Effector CD4-positive, alpha-beta T cell (primary cell): Measurements from ENCODE around the gene C16orf90.
A peak's percentile ranks its signal among the peaks of the same experiment; 100 is the strongest.

Experiments
- DNase-seq: peaks from one replicate; pipeline ENCODE4 v3.0.0-alpha.2; 2020

C16orf90 gene

DNA sequence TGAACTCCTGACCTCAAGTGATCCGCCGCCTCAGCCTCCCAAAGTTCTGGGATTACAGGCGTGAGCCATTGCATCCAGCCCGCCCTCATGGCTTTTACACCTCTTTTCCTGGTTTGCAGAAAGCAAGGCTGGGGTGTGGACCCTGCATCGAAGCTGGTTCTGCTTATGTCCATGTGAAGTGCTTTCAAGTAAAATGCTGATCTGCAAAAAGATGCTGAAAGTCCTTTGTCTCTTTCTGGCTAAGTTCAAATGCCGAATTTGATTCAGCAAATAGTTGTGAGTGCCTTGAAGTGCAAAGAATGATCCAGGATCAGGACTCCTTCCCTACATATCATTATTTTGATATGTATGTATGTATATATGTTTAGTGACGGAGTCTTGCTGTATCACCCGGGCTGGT lies 34.7 kb downstream of the C16orf90 start:
- no peak for DNase-seq

DNA sequence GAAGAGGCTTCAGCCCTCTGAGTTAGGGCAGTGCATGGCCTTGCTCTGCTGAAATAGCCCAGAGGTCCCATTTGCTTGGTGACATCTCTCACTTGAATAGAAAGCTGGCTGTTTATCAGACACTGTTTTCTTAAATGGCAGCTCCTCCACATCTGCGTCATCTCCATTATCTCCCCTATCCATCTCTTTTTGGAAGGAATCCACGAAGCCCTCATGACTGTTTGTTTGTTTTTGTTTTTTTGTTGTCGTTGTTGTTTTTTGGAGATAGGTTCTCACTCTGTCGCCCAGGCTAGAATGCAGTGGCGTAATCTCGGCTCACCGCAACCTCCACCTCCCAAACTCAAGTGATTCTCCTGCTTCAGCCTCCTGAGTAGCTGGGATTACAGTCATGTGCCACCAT lies 35.2 kb downstream of the C16orf90 start:
- DNase-seq: no peak

DNA sequence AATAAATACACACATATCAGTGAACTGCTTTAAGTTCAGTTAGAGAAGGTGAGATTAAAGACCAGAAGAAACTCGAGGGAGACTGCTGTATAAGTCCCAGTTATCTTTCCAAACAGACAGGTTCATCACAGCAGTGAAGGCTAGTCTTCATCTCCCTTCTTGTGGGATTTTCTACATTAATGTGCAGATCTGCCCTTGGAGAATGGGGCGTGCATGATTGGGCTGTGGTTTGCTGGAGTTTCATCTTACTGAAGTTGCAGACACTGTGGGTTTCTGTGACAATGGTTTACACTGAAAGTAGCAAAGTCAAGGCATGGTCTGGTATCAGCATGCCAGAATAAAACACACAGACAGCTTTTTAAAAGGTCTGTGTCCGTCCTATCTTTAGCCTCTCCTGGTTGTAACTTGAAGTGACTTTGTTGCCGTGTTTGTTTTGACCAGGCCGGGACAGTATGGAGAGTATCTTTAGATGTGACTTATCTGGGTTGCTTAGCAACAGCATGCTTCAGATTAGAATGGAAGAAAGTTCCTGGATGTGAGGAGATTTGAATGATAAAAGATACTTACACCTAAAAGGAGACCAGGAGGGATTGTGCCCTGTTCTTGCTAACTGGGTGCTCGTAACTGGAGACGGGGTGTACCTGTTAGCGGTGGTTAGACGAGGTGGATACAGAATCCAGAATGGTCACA lies 35.7 kb downstream of the C16orf90 start:
- no peak for DNase-seq

DNA sequence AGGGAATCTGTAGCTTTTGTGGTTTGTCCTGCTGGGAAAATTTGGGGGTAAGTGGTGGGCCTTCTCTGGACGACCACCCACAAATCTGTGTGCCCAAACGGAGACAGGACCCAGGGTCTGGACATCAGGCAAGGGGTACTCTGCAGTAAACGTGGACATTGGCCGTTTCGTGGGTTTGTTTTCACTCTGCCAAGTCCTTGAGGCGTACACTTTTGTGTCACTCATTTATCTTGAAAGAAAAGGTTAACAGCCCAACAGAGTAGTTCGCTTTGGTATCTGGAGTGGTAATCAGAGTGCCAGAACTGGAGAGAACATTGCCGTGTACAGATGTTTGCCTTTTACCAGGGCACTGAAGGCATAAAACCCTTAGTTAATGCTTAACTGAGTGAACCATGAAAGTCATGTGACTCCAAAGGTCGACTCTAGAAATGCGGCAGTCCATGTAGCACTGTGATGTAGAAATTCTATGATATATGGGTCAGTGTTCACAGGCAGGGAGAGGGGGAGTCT lies 36.4 kb downstream of the C16orf90 start:
- DNase-seq: no peak

DNA sequence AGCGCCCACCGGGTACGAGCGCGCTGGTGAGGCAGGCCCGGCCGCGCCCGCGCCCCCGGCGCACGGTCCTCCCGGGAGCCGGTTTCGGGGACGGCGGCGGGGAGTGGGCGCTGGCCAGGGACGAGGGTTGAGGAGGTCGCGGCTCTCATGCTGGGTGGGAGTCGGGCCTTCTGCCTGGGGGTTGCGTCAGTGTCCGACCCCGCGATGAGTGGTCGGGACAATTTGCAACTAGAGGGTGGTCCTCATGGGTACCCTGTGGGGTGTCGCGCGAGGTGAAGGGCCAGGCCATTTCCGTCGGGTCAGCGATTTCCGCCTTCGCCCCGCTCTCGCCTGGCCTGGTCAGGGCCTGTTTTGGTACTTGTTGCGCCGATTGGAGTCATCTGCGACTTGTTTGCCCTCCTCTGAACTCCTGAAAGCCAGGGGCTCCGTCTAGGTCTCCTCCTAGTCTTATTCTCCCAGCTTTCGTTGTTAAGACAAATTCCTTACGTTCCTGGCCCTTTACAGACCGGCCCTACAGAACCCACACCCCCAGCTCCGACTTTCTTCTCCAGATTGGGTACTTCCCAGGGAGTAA lies 36.9 kb downstream of the C16orf90 start:
- no peak for DNase-seq

DNA sequence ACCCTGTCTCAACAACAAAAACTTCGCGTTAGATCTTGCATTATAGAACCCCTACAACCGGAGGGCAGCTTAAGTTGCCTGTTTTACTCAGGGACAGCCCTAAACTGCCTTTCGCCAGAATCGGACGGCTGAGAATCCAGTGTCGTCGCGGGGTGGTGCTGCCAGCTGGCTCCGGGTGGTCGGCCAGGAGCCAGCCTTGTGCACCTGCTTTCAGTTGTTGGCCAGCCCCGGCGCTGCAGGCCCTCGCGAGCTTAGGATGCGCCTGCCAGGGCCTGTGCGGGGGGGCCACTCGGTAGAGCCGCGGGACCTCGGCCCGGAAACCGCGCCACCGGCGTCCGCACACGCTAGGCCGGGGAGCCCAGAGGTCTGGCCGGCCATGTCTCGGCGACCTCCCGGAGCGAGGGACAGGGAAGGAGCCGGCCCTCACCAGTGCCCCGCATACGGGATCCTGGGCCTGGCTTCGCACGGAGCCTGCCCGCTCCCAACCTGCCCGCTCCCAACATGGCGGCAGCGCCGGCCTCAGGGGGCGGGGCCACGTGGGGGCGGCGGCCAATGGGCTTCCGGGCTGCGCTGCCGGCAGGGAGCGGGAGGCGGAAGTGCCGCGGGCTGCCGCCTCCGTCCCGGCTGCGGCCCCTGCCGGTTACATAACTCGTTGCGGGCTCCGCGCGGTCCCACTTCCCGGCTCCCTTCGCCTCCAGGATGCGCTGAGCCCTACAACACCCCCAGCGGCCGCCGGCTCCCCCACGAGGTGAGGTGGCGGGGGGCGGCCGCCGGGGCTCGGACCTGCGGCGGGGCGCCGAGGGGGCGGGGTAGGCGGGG lies 37.6 kb downstream of the C16orf90 start:
- peak; percentile 83 for DNase-seq

DNA sequence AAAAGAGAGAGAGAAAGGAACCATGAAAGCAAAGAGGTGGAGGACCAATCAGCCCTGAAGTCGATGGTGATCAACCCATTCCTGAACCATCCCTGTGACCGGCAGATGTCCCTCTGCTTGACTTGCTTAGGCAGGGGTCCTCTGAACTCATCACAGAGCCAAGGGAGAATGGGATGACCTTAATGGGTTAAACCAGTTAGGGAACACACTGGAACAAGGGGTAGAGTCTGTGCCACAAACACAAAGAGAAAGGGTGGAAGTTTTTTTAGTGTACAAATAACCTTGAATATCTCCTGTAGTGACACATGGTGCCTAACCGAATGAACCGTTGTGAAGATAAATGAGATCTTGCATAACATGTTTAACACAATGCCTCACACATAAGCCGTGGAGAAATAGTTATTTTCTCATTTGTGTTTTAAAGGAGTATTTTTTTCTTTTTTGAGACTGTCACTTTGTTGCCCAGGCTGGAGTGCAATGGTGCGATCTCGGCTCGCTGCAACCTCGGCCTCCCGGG lies 40.6 kb downstream of the C16orf90 start:
- no peak for DNase-seq

DNA sequence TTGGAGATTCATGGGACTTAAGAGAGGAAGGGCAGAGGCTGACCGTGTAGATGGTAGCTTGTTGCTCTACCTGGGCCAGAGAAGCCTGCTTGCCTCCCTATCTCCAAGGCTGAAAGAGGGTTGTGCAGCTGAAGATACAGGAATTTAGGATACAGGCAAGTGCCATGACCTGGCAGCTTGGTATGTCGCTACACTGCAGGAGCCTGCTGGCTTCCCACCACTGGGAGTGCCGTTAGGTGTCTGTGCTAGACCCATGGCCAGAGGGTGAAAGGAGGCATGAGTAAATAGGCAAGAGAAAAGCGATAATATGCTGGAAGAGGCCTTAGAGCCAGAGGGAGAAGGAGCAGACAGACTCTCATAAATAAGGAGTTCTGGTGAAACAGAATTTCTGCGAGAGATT lies 41.2 kb downstream of the C16orf90 start:
- no peak for DNase-seq

DNA sequence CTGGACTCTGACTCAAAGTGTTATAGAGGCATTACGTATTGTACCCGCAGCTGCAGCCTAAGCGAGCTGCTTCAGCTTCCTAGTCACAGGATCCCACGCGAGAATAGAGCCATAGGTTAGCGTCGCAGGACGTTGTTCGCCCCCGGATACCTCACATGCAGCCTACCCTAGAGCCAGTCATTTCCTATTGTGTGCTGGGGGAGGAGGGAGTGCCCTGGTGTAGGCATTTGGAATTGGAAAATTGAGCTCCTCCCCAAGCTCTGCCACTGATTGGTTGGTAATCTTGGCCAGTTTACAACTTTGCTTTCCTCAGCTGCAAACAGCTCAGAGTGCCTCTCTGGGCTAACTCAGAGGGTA lies 51.3 kb downstream of the C16orf90 start:
- DNase-seq: no peak
